CD4-positive, CD25-positive, alpha-beta regulatory T cell (primary cell): Measurements from ENCODE around the gene WDR62. TPM values are rescaled to one million over a fixed set of nuclear protein-coding genes. Genes with fewer than 3 reads are reported as not detected.

Experiments used
- ATAC-seq, 2 donors: fragments of 150-1000 bp; cut with Tn5 transposase; one replicate each; pipeline ENCODE4 v1.10.0; 2021; ENCODE audit warnings: low read depth in 2 of 2, moderate number of reproducible peaks in 2 of 2, moderate library complexity in 1 of 2
- DNase-seq, 3 donors: peaks; one replicate each; pipeline versions ENCODE4 v3.0.0 to v3.0.0-alpha.2; 2012 to 2022; ENCODE audit warnings: mixed read lengths in 1 of 3
- H3K27ac ChIP-seq: one replicate; pipeline ENCODE4 v1.7.0; 2013; ENCODE audit warnings: mild to moderate bottlenecking, low read length; ENCODE audit not compliant: insufficient read depth, poor library complexity, severe bottlenecking
- H3K27me3 ChIP-seq: one replicate; pipeline ENCODE4 v1.7.0; 2013; ENCODE audit warnings: low read length; ENCODE audit not compliant: control insufficient read depth, insufficient read depth
- H3K36me3 ChIP-seq: one replicate; pipeline ENCODE4 v1.7.0; 2013; ENCODE audit warnings: mild to moderate bottlenecking, low read length, moderate library complexity; ENCODE audit not compliant: control insufficient read depth, insufficient read depth
- H3K4me1 ChIP-seq: 2 replicates; pipeline ENCODE4 v1.7.0; 2013; ENCODE audit warnings: mild to moderate bottlenecking, low read length; ENCODE audit not compliant: insufficient read depth, control insufficient read depth, poor library complexity, severe bottlenecking
- H3K4me3 ChIP-seq: one replicate; pipeline ENCODE4 v1.7.0; 2013; ENCODE audit warnings: low read depth, mild to moderate bottlenecking, low read length, moderate library complexity
- H3K9me3 ChIP-seq, 2 experiments: 1 replicate in 1 of 2; 2 replicates in 1 of 2; pipeline ENCODE4 v1.7.0; 2013; ENCODE audit warnings: low read length in 2 of 2, mild to moderate bottlenecking in 1 of 2, moderate library complexity in 1 of 2; ENCODE audit not compliant: control insufficient read depth in 2 of 2
- H3K27ac Mint-ChIP-seq, 3 donors: one replicate each; pipeline ENCODE4 v1.8.0; 2020 to 2022; ENCODE audit warnings: mild to moderate bottlenecking in 3 of 3, mixed read lengths in 3 of 3, moderate library complexity in 2 of 3
- H3K27me3 Mint-ChIP-seq: one replicate; pipeline ENCODE4 v1.8.0; 2022; ENCODE audit warnings: mild to moderate bottlenecking, mixed read lengths
- H3K36me3 Mint-ChIP-seq: one replicate; pipeline ENCODE4 v1.8.0; 2020; ENCODE audit warnings: mixed read lengths
- H3K4me1 Mint-ChIP-seq, 4 donors: one replicate each; pipeline ENCODE4 v1.8.0; 2020 to 2022; ENCODE audit warnings: mixed read lengths in 4 of 4, mild to moderate bottlenecking in 1 of 4
- H3K4me3 Mint-ChIP-seq, 4 donors: one replicate each; pipeline ENCODE4 v1.8.0; 2020 to 2022; ENCODE audit warnings: mild to moderate bottlenecking in 4 of 4, mixed read lengths in 4 of 4, moderate library complexity in 3 of 4
- H3K9me3 Mint-ChIP-seq, 7 donors: one replicate each; pipeline ENCODE4 v1.8.0; 2020 to 2022; ENCODE audit warnings: mixed read lengths in 7 of 7, mild to moderate bottlenecking in 3 of 7, moderate library complexity in 2 of 7
- polyA plus RNA-seq, 4 donors: library from polyadenylated mRNA; unstranded; fragments of 300-500 nt; fragmentation: Illumina TruSeq; gene quantifications; one replicate each; pipeline ENCODE4 v1.2.3, GENCODE V29; 2021
- total RNA-seq: library from RNA; stranded (reverse); gene quantifications from one replicate; pipeline ENCODE4 v1.2.3, GENCODE V29; 2022

WDR62 gene
- total and polyA plus RNA-seq, 5 donors from 2014 or later = 0.21 to 6.8 (median 0.45) TPM; not detected in 1

GRCh38 chr19:36099166-36099785 lies 44.6 kb downstream of the WDR62 start:
- Mint-ChIP-seq H3K36me3 (peaks cover 8% of the 10 kb centered on the region), H3K4me3 (no peak overlapping the region), H3K4me1 (no peaks in the 10 kb centered on the region), H3K27ac (no peak overlapping the region), H3K9me3 (no peaks in the 10 kb centered on the region), H3K27me3 (no peaks in the 10 kb centered on the region)
- no peak overlapping the region for H3K27ac ChIP-seq
- no peaks in the 10 kb centered on the region for H3K27me3 ChIP-seq
- H3K4me3 ChIP-seq = no peak overlapping the region
- no peak for DNase-seq
- H3K4me1 ChIP-seq = no peaks in the 10 kb centered on the region
- ATAC-seq = no peak
- H3K36me3 ChIP-seq = no peaks in the 10 kb centered on the region
- H3K9me3 ChIP-seq = no peaks in the 10 kb centered on the region

DNA sequence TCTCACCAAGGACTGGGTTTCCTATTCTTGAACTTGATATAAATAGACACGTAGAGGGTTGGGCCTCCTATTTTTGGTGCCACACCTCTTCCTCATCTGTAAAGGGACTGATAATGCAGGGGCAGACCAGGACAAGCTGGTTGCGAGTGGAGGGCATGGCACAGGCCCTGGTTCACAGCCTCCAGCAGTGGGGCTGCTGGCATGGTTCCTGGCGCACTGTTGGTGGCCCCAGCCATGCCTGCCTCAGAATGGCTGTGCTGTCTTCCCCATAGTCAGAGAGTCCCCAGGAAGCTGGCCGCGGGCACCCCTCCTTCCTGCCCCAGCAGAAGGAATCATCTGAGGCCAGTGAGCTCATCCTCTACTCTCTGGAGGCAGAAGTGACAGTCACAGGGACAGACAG lies 45.8 kb downstream of the WDR62 start:
- Mint-ChIP-seq H3K27me3 (no peaks in the 10 kb centered on the region), H3K36me3 (peaks cover 8% of the 10 kb centered on the region), H3K4me1 (no peaks in the 10 kb centered on the region), H3K27ac (peak overlapping the region in 1 of 3 donors; percentile 87), H3K9me3 (no peaks in the 10 kb centered on the region), H3K4me3 (no peak overlapping the region)
- DNase-seq (no peak), ATAC-seq (no peak)
- Histone ChIP-seq H3K4me1 (no peaks in the 10 kb centered on the region), H3K27ac (no peak overlapping the region), H3K36me3 (no peaks in the 10 kb centered on the region), H3K27me3 (no peaks in the 10 kb centered on the region), H3K9me3 (no peaks in the 10 kb centered on the region), H3K4me3 (no peak overlapping the region)

GRCh38 chr19:36101550-36102327 lies 47.0 kb downstream of the WDR62 start:
- no peaks in the 10 kb centered on the region for H3K36me3 ChIP-seq
- Mint-ChIP-seq H3K36me3 (peaks cover 6% of the 10 kb centered on the region), H3K27me3 (no peaks in the 10 kb centered on the region), H3K27ac (no peak overlapping the region), H3K9me3 (no peaks in the 10 kb centered on the region), H3K4me3 (no peak overlapping the region), H3K4me1 (peaks cover 0 to 2% (median 1%) of the 10 kb centered on the region in 4 donors)
- no peaks in the 10 kb centered on the region for H3K27me3 ChIP-seq
- H3K4me3 ChIP-seq = no peak overlapping the region
- H3K9me3 ChIP-seq = no peaks in the 10 kb centered on the region
- no peak for DNase-seq
- H3K4me1 ChIP-seq = no peaks in the 10 kb centered on the region
- peak in 1 of 2 donors; percentile 21 for ATAC-seq
- H3K27ac ChIP-seq = no peak overlapping the region

- Mint-ChIP-seq H3K36me3 (no peaks in the 10 kb centered on the region), H3K9me3 (no peaks in the 10 kb centered on the region), H3K27me3 (no peaks in the 10 kb centered on the region), H3K4me3 (no peak overlapping the region), H3K27ac (peak overlapping the region in 1 of 3 donors; percentile 51), H3K4me1 (peaks cover 0 to 2% (median 1%) of the 10 kb centered on the region in 4 donors)
- Histone ChIP-seq H3K4me1 (no peaks in the 10 kb centered on the region), H3K36me3 (no peaks in the 10 kb centered on the region), H3K27me3 (no peaks in the 10 kb centered on the region), H3K4me3 (no peak overlapping the region), H3K9me3 (no peaks in the 10 kb centered on the region), H3K27ac (no peak overlapping the region)
- no peak for DNase-seq
- ATAC-seq = no peak
Measured at GRCh38 chr19:36103040-36103626, 48.4 kb downstream of the WDR62 start.

DNA sequence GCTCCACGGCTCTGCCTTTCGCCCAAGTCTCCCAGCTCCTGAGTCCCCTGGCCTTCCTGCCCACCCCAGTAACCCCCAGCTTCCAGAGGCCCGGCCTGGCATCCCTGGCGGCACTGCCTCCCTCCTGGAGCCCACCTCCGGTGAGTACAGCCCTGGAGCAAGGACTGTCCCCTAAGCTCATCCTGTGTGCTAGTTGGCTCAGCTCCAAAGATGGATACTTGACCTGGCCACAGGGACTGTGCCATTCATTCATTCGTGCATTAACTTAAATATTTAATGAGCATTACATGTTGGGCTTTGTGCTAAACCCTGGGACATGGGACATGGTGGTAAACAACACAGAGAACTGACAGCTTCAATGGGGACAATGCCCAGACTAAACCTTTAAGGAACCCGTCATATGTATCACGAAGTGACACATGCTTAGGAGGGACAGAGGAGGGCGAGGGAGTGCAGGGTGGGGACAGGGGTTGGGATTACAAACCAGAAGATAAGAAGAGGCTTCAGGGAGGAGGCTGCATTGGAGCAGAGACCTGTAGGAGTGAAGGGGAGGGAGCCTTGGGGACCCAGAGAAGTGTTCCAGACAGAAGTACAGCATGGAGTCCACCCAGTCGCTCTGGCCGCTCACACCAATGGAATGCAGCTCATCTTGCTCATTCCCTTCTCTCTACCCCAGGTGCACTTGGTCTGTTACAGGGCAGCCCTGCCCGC lies 49.3 kb downstream of the WDR62 start:
- Mint-ChIP-seq H3K4me3 (peak overlapping the region in 1 of 4 donors; percentile 58), H3K27me3 (no peaks in the 10 kb centered on the region), H3K36me3 (no peaks in the 10 kb centered on the region), H3K9me3 (no peaks in the 10 kb centered on the region), H3K27ac (peak overlapping the region in 2 of 3 donors; percentile 62 to 69), H3K4me1 (peaks cover 0 to 2% (median 1%) of the 10 kb centered on the region in 4 donors)
- H3K36me3 ChIP-seq = no peaks in the 10 kb centered on the region
- H3K9me3 ChIP-seq = no peaks in the 10 kb centered on the region
- no peak for DNase-seq
- no peak overlapping the region for H3K27ac ChIP-seq
- H3K4me1 ChIP-seq = no peaks in the 10 kb centered on the region
- H3K27me3 ChIP-seq = no peaks in the 10 kb centered on the region
- no peak for ATAC-seq
- H3K4me3 ChIP-seq = no peak overlapping the region

GRCh38 chr19:36106441-36106840 lies 51.7 kb downstream of the WDR62 start:
- no peaks in the 10 kb centered on the region for H3K9me3 ChIP-seq
- Mint-ChIP-seq H3K27me3 (no peaks in the 10 kb centered on the region), H3K4me1 (peaks cover 0 to 2% (median 1%) of the 10 kb centered on the region in 4 donors), H3K36me3 (peaks cover 1% of the 10 kb centered on the region), H3K9me3 (no peaks in the 10 kb centered on the region), H3K27ac (no peak overlapping the region), H3K4me3 (peak overlapping the region in 2 of 4 donors; percentile 84)
- H3K27me3 ChIP-seq = no peaks in the 10 kb centered on the region
- H3K36me3 ChIP-seq = no peaks in the 10 kb centered on the region
- H3K4me3 ChIP-seq = no peak overlapping the region
- DNase-seq (no peak), ATAC-seq (no peak)
- H3K4me1 ChIP-seq = no peaks in the 10 kb centered on the region
- H3K27ac ChIP-seq = no peak overlapping the region

GRCh38 chr19:36106991-36107390 lies 52.3 kb downstream of the WDR62 start:
- peaks cover 0 to 2% (median 1%) of the 10 kb centered on the region in 4 donors for H3K4me1 Mint-ChIP-seq
- no peak overlapping the region for H3K4me3 ChIP-seq
- H3K4me1 ChIP-seq = no peaks in the 10 kb centered on the region
- no peaks in the 10 kb centered on the region for H3K27me3 ChIP-seq
- no peak overlapping the region for H3K27ac Mint-ChIP-seq
- H3K27ac ChIP-seq = no peak overlapping the region
- H3K9me3 Mint-ChIP-seq = no peaks in the 10 kb centered on the region
- H3K36me3 Mint-ChIP-seq = peaks cover 6% of the 10 kb centered on the region
- no peaks in the 10 kb centered on the region for H3K36me3 ChIP-seq
- H3K4me3 Mint-ChIP-seq = no peak overlapping the region
- ATAC-seq (no peak), DNase-seq (no peak)
- no peaks in the 10 kb centered on the region for H3K27me3 Mint-ChIP-seq
- H3K9me3 ChIP-seq = no peaks in the 10 kb centered on the region
